B cell (primary cell): Measurements from ENCODE around the gene TNNI3K. TPM values are rescaled to one million over a fixed set of nuclear protein-coding genes. Genes with fewer than 3 reads are reported as not detected.

Experiments
- ATAC-seq: fragments of 200-7000 bp; cut with Tn5 transposase; one replicate; pipeline ENCODE4 v1.10.0; 2021; ENCODE audit warnings: low read depth, mild to moderate bottlenecking, moderate number of reproducible peaks, moderate library complexity
- CTCF ChIA-PET: fragments of 350-600 bp; sonication (Branson Sonifier 250); formaldehyde crosslinking; loops from one replicate; lab custom pipeline; 2021; ENCODE audit warnings: antibody characterized with exemption, inconsistent platforms; lab: Charles Lee
- POLR2A ChIA-PET: fragments of 350-600 bp; sonication (Branson Sonifier 250); formaldehyde crosslinking; loops from one replicate; lab custom pipeline; 2021; ENCODE audit warnings: antibody characterized with exemption; lab: Charles Lee
- DNase-seq: peaks from one replicate; pipeline ENCODE4 v3.0.0; 2013
- H2AFZ ChIP-seq: 2 replicates; pipeline ENCODE4 v1.6.1; 2012; ENCODE audit warnings: mild to moderate bottlenecking, low read depth, low read length; ENCODE audit not compliant: insufficient read depth, poor library complexity, severe bottlenecking
- H3K27ac ChIP-seq, 2 donors: 1 replicate in 1 of 2; 2 replicates in 1 of 2; pipeline ENCODE4 v1.5.1; 2012 to 2013; ENCODE audit warnings: low read length in 2 of 2, mild to moderate bottlenecking in 2 of 2, moderate library complexity in 1 of 2
- H3K27me3 ChIP-seq, 4 experiments: fragments of 200-600 bp in 1 of 4; sonication (generic) in 1 of 4; replicated peaks in 1 of 4; 1 replicate in 2 of 4; 2 replicates in 2 of 4; pipeline versions ENCODE4 v1.6.1 to v1.7.0; 2013 to 2016; ENCODE audit warnings: low read length in 3 of 4, mild to moderate bottlenecking in 2 of 4, mixed read lengths in 1 of 4, moderate library complexity in 1 of 4; ENCODE audit not compliant: insufficient read depth in 4 of 4, control insufficient read depth in 3 of 4; ENCODE audit errors: control extremely low read depth in 1 of 4
- H3K36me3 ChIP-seq, 2 experiments: replicated peaks in 1 of 2; 1 replicate in 1 of 2; 2 replicates in 1 of 2; pipeline versions ENCODE4 v1.6.1 to v1.7.1; 2013; ENCODE audit warnings: low read length in 1 of 2; ENCODE audit not compliant: insufficient read depth in 2 of 2, control insufficient read depth in 1 of 2; ENCODE audit errors: control extremely low read depth in 1 of 2, extremely low read depth in 1 of 2
- H3K4me1 ChIP-seq, 2 donors: fragments of 200-600 bp in 1 of 2; sonication (generic) in 1 of 2; 1 replicate in 1 of 2; 2 replicates in 1 of 2; pipeline versions ENCODE4 v1.5.1 to v1.6.1; 2013 to 2017; ENCODE audit warnings: low read length in 2 of 2; ENCODE audit not compliant: control insufficient read depth in 2 of 2, insufficient read depth in 2 of 2
- H3K4me2 ChIP-seq: replicated peaks from 2 replicates; pipeline ENCODE3; 2012; ENCODE audit warnings: mild to moderate bottlenecking, low read depth, low read length; ENCODE audit not compliant: poor library complexity, severe bottlenecking
- H3K4me3 ChIP-seq, 5 experiments: fragments of 200-600 bp in 1 of 5; sonication (generic) in 1 of 5; 1 replicate in 3 of 5; 2 replicates in 2 of 5; pipeline versions ENCODE4 v1.5.1 to v1.7.0; 2011 to 2016; ENCODE audit warnings: low read length in 4 of 5, mild to moderate bottlenecking in 4 of 5, low read depth in 2 of 5, control low read depth in 1 of 5, moderate library complexity in 1 of 5; ENCODE audit not compliant: insufficient read depth in 1 of 5; ENCODE audit errors: control extremely low read depth in 1 of 5, extremely low read depth in 1 of 5
- H3K79me2 ChIP-seq: fragments of 200-600 bp; sonication (generic); one replicate; pipeline ENCODE4 v1.6.0; 2016; ENCODE audit warnings: low read length; ENCODE audit not compliant: control insufficient read depth, insufficient read depth
- H3K9ac ChIP-seq: fragments of 200-600 bp; sonication (generic); 2 replicates; pipeline ENCODE4 v1.6.1; 2017; ENCODE audit warnings: mild to moderate bottlenecking, low read length, moderate library complexity
- H3K9me3 ChIP-seq, 3 donors: one replicate each; pipeline versions ENCODE4 v1.6.1 to v1.7.1; 2013; ENCODE audit warnings: low read length in 2 of 3; ENCODE audit not compliant: control insufficient read depth in 2 of 3, insufficient read depth in 1 of 3; ENCODE audit errors: control extremely low read depth in 1 of 3
- H4K20me1 ChIP-seq: 2 replicates; pipeline ENCODE4 v1.6.0; 2012; ENCODE audit warnings: mild to moderate bottlenecking, low read length; ENCODE audit not compliant: insufficient read depth, control insufficient read depth, poor library complexity, severe bottlenecking
- H3K27ac Mint-ChIP-seq: one replicate; pipeline ENCODE4 v1.8.0; 2021; ENCODE audit warnings: mixed read lengths
- H3K27me3 Mint-ChIP-seq: one replicate; pipeline ENCODE4 v1.8.0; 2021; ENCODE audit warnings: mixed read lengths
- H3K4me1 Mint-ChIP-seq: one replicate; pipeline ENCODE4 v1.8.0; 2021; ENCODE audit warnings: mixed read lengths
- H3K4me3 Mint-ChIP-seq: one replicate; pipeline ENCODE4 v1.8.0; 2021; ENCODE audit warnings: mixed read lengths
- H3K9me3 Mint-ChIP-seq: one replicate; pipeline ENCODE4 v1.8.0; 2022; ENCODE audit warnings: mixed read lengths; ENCODE audit not compliant: insufficient read depth
- CTCF ChIP-seq: fragments of 200-600 bp; IDR thresholded peaks from one replicate; pipeline ENCODE4 v1.8.0; 2022; ENCODE audit warnings: antibody characterized with exemption, mild to moderate bottlenecking
- EZH2 ChIP-seq: IDR thresholded peaks from 2 replicates; pipeline ENCODE4 v1.6.1; 2012; ENCODE audit warnings: borderline replicate concordance, low read depth, mild to moderate bottlenecking, moderate library complexity, low read length; ENCODE audit not compliant: insufficient read depth, poor library complexity, severe bottlenecking
- WGBS: methylation state at CpG from one replicate; pipeline ENCODE4 v1.1.5; 2013; ENCODE audit warnings: missing lambda C conversion rate; ENCODE audit not compliant: insufficient coverage; 5-methylcytosine and 5-hydroxymethylcytosine counted together
- intact Hi-C: fragments of 100-400 bp; cut with micrococcal nuclease; formaldehyde crosslinking; loops from one replicate; pipeline ENCODE4 v1.10.0; 2022
- polyA plus RNA-seq: library from polyadenylated mRNA; depleted of rRNA; stranded (reverse); fragments of >200 nt; gene quantifications from 2 replicates; pipeline ENCODE4 v1.2.3, GENCODE V29; 2012
- total RNA-seq, 2 donors: library from RNA; stranded (reverse); fragments of 120-200 nt in 1 of 2; gene quantifications; 1 replicate in 1 of 2; 2 replicates in 1 of 2; pipeline versions ENCODE4 v1.2.3 to v1.2.4, GENCODE V29; 2013 to 2022

TNNI3K gene
- total and polyA plus RNA-seq, 2 donors (not counting 1 experiment from before 2014, with no cell fraction given): 0.52 to 3.1 TPM

- Histone ChIP-seq H3K9ac (no peak overlapping the region), H4K20me1 (no peaks in the 10 kb centered on the region), H3K79me2 (no peaks in the 10 kb centered on the region), H3K36me3 (no peaks in the 10 kb centered on the region), H3K27me3 (no peaks in the 10 kb centered on the region), H3K27ac (no peak overlapping the region), H3K4me1 (no peaks in the 10 kb centered on the region), H2AFZ (no peak overlapping the region), H3K9me3 (no peaks in the 10 kb centered on the region), H3K4me3 (no peak overlapping the region), H3K4me2 (no peak overlapping the region)
- DNase-seq (no peak), ATAC-seq (no peak)
- POLR2A ChIA-PET: no interaction called here
- CTCF ChIA-PET: no interaction called here
- 100% methylated on average over 1 of the region's 2 CpGs for WGBS
- intact Hi-C loops: no loop called here
- TF ChIP-seq EZH2 (no peak), CTCF (no peak)
- no peak overlapping the region for H3K4me3 Mint-ChIP-seq
- H3K27me3 Mint-ChIP-seq: peaks cover 4% of the 10 kb centered on the region
- H3K9me3 Mint-ChIP-seq: no peaks in the 10 kb centered on the region
- H3K4me1 Mint-ChIP-seq: no peaks in the 10 kb centered on the region
- no peak overlapping the region for H3K27ac Mint-ChIP-seq
Observed at GRCh38 chr1:74478979-74479378, 243.8 kb downstream of the TNNI3K start.

- no peak overlapping the region for H3K27ac ChIP-seq
- no peaks in the 10 kb centered on the region for H4K20me1 ChIP-seq
- DNase-seq (no peak), ATAC-seq (no peak)
- intact Hi-C loops: no loop called here
- H3K4me3 ChIP-seq: no peak overlapping the region
- H3K27me3 ChIP-seq: no peaks in the 10 kb centered on the region
- Mint-ChIP-seq H3K27me3 (peaks cover 7% of the 10 kb centered on the region), H3K27ac (no peak overlapping the region), H3K4me1 (no peaks in the 10 kb centered on the region), H3K4me3 (no peak overlapping the region), H3K9me3 (no peaks in the 10 kb centered on the region)
- H3K36me3 ChIP-seq: no peaks in the 10 kb centered on the region
- ChIA-PET CTCF (no interaction called here), POLR2A (no interaction called here)
- H3K4me2 ChIP-seq: no peak overlapping the region
- no peak for TF ChIP-seq EZH2
- TF ChIP-seq CTCF: no peak
- WGBS: 88% methylated on average over 6 of the region's 6 CpGs
- H3K4me1 ChIP-seq: no peaks in the 10 kb centered on the region
- H3K79me2 ChIP-seq: no peaks in the 10 kb centered on the region
- H2AFZ ChIP-seq: no peak overlapping the region
- H3K9ac ChIP-seq: no peak overlapping the region
- H3K9me3 ChIP-seq: no peaks in the 10 kb centered on the region
Observed at GRCh38 chr1:74480068-74480467, 244.9 kb downstream of the TNNI3K start.
